HG02642 (cell line): ENCODE results near the gene DHX9.

Experiments used
- ATAC-seq: cut with Tn5 transposase; IDR thresholded peaks from one replicate; pipeline ENCODE4 v1.9.1; 2021; ENCODE audit warnings: mild to moderate bottlenecking; ENCODE audit not compliant: unreplicated experiment, poor library complexity

DHX9 gene

GRCh38 chr1:182835806-182836205 lies 3.3 kb upstream of the DHX9 start:
- no peak for ATAC-seq

GRCh38 chr1:182841368-182841988 lies 2.3 kb downstream of the DHX9 start:
- ATAC-seq = no peak

GRCh38 chr1:182842265-182842664 lies 3.1 kb downstream of the DHX9 start:
- ATAC-seq = no peak

- no peak for ATAC-seq
These were observed 6.2 kb downstream of the DHX9 start for GRCh38 chr1:182845379-182845778.

GRCh38 chr1:182845894-182846293 lies 6.7 kb downstream of the DHX9 start:
- no peak for ATAC-seq

- no peak for ATAC-seq
These were observed 8.0 kb downstream of the DHX9 start for GRCh38 chr1:182847105-182847504.

- ATAC-seq = no peak
These were observed 9.6 kb downstream of the DHX9 start for GRCh38 chr1:182848736-182849135.

- no peak for ATAC-seq
These were observed 11.2 kb downstream of the DHX9 start for GRCh38 chr1:182850319-182850718.

GRCh38 chr1:182851825-182852224 lies 12.7 kb downstream of the DHX9 start:
- ATAC-seq = no peak

- ATAC-seq = no peak
These were observed 16.8 kb downstream of the DHX9 start for GRCh38 chr1:182855911-182856310.

- ATAC-seq = no peak
These were observed 18.1 kb downstream of the DHX9 start for GRCh38 chr1:182857212-182857611.

- no peak for ATAC-seq
These were observed 21.5 kb downstream of the DHX9 start for GRCh38 chr1:182860658-182861057.

- ATAC-seq = no peak
These were observed 22.8 kb downstream of the DHX9 start for GRCh38 chr1:182861994-182862393.

- ATAC-seq = no peak
These were observed 23.7 kb downstream of the DHX9 start for GRCh38 chr1:182862827-182863226.

- ATAC-seq = no peak
These were observed 24.8 kb downstream of the DHX9 start for GRCh38 chr1:182863940-182864339.

- no peak for ATAC-seq
These were observed 28.7 kb downstream of the DHX9 start for GRCh38 chr1:182867861-182868260.

- no peak for ATAC-seq
These were observed 30.1 kb downstream of the DHX9 start for GRCh38 chr1:182869241-182869666.

GRCh38 chr1:182872881-182873280 lies 33.7 kb downstream of the DHX9 start:
- ATAC-seq = no peak

- no peak for ATAC-seq
These were observed 36.7 kb downstream of the DHX9 start for GRCh38 chr1:182875889-182876288.

- no peak for ATAC-seq
These were observed 38.2 kb downstream of the DHX9 start for GRCh38 chr1:182877331-182877730.

- ATAC-seq = no peak
These were observed 38.7 kb downstream of the DHX9 start for GRCh38 chr1:182877842-182878241.

- no peak for ATAC-seq
These were observed 45.7 kb downstream of the DHX9 start for GRCh38 chr1:182884872-182885271.

GRCh38 chr1:182885591-182885990 lies 46.4 kb downstream of the DHX9 start:
- ATAC-seq = no peak
